NCI-H2196 (cell line): Measurements from ENCODE around the gene RSRC2.
"Not testable (repeated sequence)": the region's sequence is repeated elsewhere in the genome, so short reads cannot be mapped to it uniquely, and the experiment has no call there.

Source experiments
- DNase-seq: peaks from one replicate; lab custom pipeline; 2025; ENCODE audit not compliant: unreplicated experiment; lab: John Stamatoyannopoulos, UW

Gene RSRC2

GRCh38 chr12:122526683-122527477, at the start of gene RSRC2, which contains the start of gene KNTC1:
RSRC2 (minus strand) TSS chr12:122526936; CDS start chr12:122526853, 83 bp downstream.
KNTC1 (plus strand) TSS chr12:122527249; CDS start chr12:122530064, 2,815 bp downstream.
- DNase-seq = peak; percentile 99

- DNase-seq = no peak
These were observed 45.1 kb upstream of the RSRC2 start for GRCh38 chr12:122571821-122572220.

DNA sequence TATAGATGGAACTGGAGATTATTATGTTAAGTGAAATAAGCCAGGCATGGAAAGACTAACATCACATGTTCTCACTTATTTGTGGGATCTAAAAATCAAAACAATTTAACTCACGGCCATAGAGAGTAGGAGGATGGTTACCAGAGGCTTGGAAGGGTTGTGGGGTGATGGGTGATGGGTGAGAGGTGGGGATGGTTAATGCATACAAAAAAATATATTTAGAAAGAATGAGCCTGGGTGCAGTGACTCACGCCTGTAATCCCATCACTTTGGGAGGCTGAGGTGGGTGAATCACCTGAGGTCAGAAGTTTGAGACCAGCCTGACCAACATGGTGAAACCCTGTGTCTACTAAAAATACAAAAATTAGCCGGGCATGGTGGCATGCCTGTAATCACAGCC, 43.3 kb upstream of the RSRC2 start:
- DNase-seq = not testable (repeated sequence)

- no peak for DNase-seq
These were observed 42.6 kb upstream of the RSRC2 start for GRCh38 chr12:122569288-122569687.

DNA sequence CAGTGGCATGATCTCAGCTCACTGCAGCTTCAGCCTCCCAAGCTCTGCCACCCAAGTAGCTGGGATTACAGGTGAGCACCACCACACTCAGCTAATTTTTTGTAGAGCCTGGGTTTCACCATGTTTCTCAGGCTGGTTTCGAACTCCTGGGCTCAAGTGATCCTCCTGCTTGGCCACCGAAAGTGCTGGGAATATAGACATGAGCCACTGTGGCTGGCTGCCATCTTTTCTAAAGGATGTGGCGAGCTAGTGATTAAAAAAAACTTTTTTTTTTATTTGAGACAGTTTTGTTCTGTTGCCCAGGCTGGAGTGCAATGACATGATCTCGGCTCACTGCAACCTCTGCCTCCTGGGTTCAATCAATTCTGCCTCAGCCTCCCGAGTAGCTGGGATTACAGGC, 40.1 kb upstream of the RSRC2 start:
- DNase-seq = not testable (repeated sequence)

GRCh38 chr12:122563361-122563760, 36.6 kb upstream of the RSRC2 start:
- DNase-seq = no peak

- DNase-seq = no peak
These were observed 33.4 kb upstream of the RSRC2 start for GRCh38 chr12:122560138-122560537.

GRCh38 chr12:122558745-122559641, 32.3 kb upstream of the RSRC2 start:
- DNase-seq = no peak

GRCh38 chr12:122547330-122547729, 20.6 kb upstream of the RSRC2 start:
- no peak for DNase-seq

- DNase-seq = no peak
These were observed 19.1 kb upstream of the RSRC2 start for GRCh38 chr12:122545855-122546254.

DNA sequence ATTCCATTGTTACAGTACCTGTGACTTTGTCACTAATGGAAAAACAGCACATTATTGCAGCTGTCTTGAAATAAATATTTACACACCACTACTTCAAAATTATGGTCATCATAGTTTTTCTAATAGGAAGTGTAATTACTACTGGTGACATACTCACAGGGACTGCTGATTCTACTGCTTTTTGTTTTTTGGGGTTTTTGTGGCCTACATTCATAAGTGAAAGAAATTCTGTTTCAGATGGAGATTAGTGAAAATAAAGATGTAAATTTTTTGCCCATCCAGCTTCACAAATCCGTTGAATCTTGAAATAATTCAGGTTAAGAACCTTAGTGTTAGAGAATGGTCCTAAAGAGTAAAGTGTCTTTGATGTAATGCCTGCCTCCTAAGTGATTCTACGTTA, 17.8 kb upstream of the RSRC2 start:
- no peak for DNase-seq

GRCh38 chr12:122538496-122538895, 11.8 kb upstream of the RSRC2 start:
- no peak for DNase-seq

GRCh38 chr12:122537021-122537420, 10.3 kb upstream of the RSRC2 start:
- DNase-seq = no peak

DNA sequence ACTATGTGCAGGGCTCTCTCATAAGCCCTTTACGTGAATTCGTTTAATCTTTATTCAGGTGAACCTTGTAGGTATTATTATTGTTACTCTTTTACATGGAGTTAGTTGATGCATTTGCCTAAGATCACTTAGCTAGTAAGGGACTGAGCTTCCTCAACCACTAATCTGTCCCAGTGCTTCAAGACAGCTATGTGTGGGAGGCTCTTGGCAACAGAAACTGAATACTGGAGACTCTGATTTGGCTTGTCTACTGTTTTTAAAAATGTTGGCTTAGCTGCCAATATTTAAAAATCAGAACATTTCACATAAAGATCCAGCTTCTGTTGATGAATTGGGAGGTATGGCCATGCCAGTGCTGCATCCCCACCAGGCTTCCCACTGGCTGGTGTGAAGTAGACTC, 7.1 kb upstream of the RSRC2 start:
- no peak for DNase-seq

GRCh38 chr12:122528992-122529391, 2.3 kb upstream of the RSRC2 start:
- no peak for DNase-seq

GRCh38 chr12:122528582-122528981, 1.8 kb upstream of the RSRC2 start:
- DNase-seq = no peak

DNA sequence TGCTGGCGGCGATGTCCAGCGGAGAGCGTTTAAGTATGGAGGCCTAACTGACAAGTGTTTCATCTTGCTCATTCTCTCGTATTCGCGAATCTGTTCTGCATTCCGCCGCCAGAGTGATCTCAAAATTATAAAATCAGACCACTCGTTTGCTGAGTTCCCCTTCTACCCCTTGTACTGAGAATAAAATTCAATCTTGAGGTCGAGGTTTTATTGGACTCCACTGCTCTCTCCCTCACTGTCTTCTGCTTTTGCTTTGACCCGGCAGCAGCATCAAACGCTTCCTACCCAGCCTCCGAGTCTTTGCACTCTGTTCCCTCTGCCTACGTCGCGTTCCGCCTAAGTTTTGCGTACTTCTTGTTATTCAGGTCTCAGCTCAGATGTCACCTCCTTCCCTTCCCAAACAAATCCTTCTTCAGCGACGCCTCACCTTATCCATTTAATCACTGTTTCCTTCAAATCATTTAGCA, 775 bp upstream of the RSRC2 start:
- no peak for DNase-seq

- peak; percentile 13 for DNase-seq
These were observed 2.7 kb downstream of the RSRC2 start for GRCh38 chr12:122523846-122524718.

- no peak for DNase-seq
These were observed 3.5 kb downstream of the RSRC2 start for GRCh38 chr12:122523280-122523679.

GRCh38 chr12:122520676-122521075, 6.1 kb downstream of the RSRC2 start:
- no peak for DNase-seq

DNA sequence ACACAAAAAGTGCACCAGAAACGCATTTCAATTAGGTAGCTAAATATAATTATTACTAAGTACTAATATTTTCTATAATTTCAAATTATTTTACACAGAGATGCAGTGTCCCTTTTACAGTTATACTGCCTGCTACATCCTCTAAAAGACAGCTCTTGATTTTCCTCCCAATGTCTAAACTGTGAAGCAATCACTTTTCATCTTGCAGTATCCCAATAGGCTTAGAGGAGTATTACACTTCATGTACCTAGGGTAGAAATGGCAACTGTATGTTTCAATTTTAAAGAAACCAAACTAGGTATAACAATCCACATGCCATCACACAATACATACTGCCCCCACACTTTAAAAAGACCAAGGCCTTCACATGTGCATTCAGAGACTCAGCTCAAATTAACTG, 7.3 kb downstream of the RSRC2 start:
- DNase-seq = no peak
